NCI-H187 (cell line): ENCODE measurements around the gene FGF11.
A peak's percentile ranks its signal among the peaks of the same experiment; 100 is the strongest.

Experiments used
- DNase-seq, 2 experiments: peaks; one replicate each; lab custom pipeline; 2025; lab: John Stamatoyannopoulos, UW

Gene FGF11

GRCh38 chr17:7431231-7431630 is 8.1 kb upstream of the FGF11 start:
- DNase-seq: no peak

DNA sequence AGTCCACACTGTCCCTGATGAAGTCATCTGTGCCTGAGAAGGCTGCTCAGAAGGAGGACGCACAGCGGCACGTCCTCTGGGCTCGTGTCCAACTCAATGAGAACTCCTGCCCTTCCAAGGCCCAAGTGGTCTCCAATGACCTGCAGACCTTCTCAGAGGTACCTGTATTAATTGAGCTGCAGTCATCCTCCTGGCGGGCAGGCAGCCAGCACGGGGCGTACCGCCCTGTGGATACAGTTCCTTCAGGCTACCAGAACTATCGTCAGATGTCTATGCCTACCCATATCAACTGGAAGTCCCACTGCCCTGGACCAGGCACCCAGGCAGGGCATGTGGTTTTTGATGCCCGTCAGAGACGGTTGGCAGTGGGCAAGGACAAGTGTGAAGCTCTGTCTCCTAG is 7.0 kb upstream of the FGF11 start:
- DNase-seq: no peak

GRCh38 chr17:7435676-7436555 is 3.4 kb upstream of the FGF11 start:
- DNase-seq: no peak

GRCh38 chr17:7436556-7437368 is 2.5 kb upstream of the FGF11 start:
- DNase-seq: peak; percentile 27 to 42

GRCh38 chr17:7437369-7437863 is 1.9 kb upstream of the FGF11 start:
- no peak for DNase-seq

DNA sequence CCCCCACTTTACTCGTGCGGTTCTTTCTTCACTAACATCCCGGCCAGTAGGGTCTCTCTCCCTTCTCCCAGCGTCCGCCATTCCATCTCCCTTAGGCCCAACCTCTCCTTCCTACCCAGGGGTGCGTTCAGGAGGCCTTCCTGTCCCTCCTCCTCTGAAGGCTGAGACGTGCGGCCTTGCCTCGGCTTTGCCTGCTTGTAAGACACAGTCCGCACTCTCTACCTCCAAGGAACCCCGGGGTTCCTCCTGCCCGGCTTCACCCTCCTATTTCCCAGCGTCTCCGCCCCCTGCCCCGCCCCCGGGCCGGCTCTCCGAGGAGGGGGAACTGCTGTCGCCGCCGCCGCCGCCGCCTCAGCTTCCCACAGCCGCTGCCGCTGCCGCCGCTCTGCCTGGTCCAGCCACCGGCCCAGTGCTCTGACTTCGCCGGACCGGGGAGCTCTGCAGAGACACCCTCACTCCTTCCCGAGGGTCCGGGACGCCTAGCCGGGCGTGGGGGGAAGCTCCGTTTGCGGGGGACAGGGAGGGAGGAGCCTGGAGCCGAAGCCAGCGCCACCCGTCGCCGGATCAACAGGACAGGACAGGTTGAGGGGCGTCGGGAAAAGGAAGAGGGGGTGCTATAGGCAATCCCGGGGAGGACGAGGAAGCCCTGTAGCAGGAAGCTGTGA is 1.2 kb upstream of the FGF11 start:
- no peak for DNase-seq

DNA sequence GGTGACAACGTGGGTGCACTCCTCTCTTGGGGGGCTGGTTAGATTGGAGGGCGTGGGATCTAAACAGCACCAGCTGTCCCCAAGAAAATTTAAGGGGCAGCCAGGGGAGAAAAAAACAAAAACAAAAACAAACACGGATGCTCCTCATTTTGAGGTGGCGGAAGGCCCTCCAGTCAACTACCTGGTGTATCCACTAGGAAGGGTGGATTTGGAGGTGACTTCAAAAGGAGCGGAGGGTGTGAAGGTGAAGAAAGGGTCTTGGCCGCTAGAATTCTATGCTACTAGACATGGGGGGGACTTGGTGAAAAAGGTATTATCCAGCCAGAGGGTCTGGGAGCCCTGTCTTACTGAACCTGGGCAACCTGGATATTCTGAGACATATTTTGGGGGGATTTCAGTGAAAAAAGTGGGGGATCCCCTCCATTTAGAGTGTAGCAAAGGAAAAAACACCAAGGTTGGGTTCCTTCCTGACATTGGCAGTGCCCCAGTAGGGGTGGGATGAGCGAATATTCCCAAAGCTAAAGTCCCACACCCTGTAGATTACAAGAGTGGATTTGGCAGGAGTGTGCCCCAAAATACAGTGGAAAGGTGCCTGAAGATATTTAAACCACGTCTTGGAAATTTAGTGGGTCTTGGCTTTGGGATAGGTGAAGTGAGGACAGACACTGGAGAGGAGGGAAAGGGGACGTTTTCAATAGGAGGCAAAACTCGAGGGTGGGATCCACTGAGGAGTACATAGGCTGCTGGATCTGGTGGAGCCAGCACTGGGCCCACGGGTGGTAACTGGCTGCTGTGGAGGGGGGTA is 454 bp upstream of the FGF11 start:
- no peak for DNase-seq

DNA sequence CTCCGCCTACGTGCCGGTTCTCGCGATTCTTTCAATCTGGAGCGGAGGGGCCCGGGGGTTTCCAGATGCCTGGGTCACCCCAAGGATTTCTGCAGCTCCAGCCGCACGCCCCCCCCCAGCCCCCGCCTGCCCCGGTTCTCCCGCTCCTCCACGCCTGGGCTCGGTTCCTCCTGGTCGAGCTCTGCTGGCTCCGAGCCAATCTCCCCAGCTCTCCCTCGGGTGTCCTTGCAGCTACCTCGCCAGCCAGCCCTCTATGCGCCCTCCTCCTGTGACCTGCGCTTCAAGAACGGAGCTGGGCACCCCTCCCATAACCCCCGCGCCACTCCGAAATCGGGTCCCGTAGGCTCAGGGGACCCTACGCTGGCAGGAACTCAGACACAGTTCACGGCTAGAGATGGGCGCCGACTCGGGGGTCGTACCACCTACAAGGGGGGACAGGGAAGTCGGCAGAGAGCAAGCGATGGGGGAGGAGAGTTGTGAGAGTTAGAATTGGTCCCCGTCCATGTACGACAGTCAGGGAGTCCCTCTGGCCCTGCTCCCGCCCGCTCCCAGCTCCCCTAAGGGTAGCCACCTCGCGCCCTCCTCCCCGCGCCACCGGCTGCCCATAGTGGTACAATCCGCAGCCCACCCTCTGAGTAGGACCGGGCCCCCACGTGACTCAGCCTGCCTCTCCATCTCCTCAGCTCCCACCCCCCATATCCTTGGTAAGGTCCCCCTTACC is 961 bp downstream of the FGF11 start:
- no peak for DNase-seq

- no peak for DNase-seq
These were observed 1.5 kb downstream of the FGF11 start for GRCh38 chr17:7440834-7441195.

GRCh38 chr17:7441266-7441665 is 2.0 kb downstream of the FGF11 start:
- DNase-seq: no peak

DNA sequence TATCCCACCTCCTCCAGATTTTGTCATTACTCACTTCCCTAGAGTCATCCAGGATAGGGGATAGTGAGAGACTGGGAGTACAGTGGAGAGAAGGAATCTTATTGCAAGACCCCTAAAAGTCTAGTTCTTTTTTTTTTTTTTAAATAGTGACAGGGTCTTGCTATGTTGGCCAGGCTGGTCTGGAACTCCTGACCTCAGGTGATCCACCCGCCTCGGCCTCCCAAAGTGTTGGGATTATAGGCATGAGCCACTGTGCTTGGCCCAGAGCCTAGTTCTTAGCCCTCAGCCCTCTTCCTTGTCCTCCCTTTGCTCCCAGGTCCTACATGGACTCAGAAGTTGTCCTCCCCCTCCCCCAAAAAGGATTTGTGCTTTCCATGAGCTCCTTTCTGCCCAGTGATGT is 2.8 kb downstream of the FGF11 start:
- no peak for DNase-seq

DNA sequence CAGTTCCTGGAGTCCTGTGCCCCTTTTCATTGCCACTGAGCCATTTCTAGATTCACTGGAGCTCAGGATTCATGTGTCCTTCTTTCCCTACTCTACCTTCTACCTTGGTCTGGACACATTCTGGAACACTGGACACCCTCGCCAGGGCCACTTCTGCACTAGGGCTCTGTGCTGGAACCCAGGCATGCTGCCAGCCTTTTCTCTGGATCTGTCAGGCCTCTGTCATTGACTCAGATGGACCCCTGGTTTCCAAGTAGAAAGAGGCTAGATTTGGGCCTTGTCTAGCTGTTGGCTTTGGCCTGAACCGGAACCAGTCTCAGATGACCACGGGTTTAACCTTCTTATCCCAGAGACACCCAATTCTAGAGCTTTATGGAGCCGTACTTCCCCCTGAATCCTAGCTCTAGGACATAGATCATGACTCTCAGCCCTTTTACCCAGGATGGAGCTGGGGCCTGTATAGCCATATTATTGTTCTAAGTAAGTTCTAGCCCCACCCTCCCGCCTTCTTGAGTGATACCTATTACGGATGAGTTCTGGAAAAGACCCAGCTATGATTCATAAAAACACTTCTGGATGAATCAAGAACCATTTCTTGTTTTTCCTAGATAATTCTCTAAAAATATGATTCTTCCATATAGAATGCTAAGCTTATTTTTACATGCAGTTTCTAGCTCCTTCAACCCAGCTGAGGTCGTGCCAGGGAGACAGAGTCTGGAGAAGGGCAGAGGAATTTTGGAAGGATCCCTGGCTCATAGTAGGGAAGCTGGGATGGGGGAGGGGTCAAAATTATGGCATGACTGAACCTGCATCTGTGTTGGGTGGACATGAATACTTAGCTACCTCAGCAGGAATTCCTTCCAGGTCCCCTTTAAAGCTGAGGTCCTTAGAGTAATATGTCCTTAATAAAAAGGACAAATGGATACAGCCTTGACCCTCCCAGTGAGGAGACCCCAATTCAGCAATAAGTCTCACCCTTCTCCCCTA is 4.5 kb downstream of the FGF11 start:
- no peak for DNase-seq

- no peak for DNase-seq
These were observed 5.6 kb downstream of the FGF11 start, which contains the start of gene CHRNB1 for GRCh38 chr17:7444682-7445618. CHRNB1 (plus strand) TSS chr17:7445061; CDS start chr17:7445128, 67 bp downstream.

DNA sequence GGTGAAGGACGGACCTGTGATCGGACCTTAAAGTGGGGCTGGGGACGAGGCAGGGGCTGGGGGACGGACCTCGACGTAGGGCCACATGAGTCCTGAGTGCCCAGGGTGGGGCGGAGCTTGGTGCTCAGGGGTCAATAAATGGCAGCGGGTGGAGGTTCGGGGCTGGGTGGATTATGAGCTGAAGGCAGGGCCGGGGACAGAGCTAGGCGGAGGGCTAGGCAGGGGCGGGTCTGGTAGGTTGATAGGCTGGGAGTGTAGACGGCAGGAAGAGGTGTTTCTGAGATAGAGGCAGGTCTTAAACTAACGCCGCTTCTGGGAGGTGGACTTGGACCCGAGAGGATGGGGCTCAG is 6.3 kb downstream of the FGF11 start:
- no peak for DNase-seq

DNA sequence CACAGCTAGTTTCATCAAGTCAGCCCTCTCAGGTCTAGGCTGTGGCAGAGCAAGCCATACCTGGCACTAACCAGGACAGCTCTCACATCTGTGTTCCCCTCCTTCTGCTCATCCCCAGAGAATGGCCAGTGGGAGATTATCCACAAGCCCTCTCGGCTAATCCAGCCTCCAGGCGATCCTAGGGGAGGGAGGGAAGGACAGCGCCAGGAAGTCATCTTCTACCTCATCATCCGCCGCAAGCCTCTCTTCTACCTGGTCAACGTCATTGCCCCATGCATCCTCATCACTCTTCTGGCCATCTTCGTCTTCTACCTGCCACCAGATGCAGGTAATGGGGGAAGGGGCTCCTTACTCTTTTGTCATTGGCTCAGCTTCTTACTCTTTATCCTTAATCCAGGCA is 9.1 kb downstream of the FGF11 start:
- DNase-seq: no peak

- DNase-seq: no peak
These were observed 20.7 kb downstream of the FGF11 start for GRCh38 chr17:7459961-7460545.

DNA sequence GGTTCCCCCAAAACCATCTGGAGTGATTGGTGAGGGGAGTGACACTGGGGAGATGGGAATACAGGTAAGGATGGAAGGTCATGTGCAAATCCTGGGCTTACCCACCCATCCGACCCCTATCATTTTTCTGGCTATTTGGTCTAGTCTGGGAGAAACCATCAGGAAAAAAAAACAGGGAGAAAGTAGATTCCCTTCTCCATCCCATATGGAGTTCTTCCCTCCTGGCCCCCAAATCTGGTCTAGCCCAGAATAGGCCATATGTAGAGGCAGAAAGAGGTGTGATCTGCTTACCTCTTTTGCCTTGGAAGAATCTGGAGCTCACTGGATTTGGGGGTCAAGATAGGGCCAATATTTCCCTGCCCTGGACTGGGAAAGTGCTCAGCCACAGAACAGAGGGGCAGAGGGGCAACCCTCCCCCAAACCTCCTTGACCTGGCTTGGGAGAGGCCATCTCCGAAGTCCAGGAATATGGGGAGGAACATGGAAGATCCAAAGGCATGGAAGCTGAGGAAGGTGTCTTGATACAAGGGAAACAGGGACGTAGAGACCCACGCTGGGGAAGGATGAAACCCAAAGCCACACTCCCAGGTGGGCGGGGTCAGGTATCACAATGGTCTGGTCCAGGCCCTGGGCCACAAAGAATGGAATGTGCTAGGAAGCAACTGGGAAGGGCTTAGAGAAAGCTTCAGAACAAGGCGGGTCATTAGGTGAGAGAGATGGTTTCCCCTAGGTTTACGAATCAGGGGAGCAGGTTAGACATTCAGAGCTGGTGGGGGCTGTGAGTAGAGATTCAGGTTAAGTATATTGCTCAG is 21.7 kb downstream of the FGF11 start:
- DNase-seq: no peak
